GM12878 (cell line): ENCODE results near the gene METTL1. TPM values are rescaled to one million over a fixed set of nuclear protein-coding genes. Genes with fewer than 3 reads are reported as not detected.
A peak's percentile ranks its signal among the peaks of the same experiment; 100 is the strongest.
"Not testable (repeated sequence)": the region's sequence is repeated elsewhere in the genome, so short reads cannot be mapped to it uniquely, and the experiment has no call there.

Experiments
- ATAC-seq: fragments of 200-7000 bp; cut with Tn5 transposase; 3 replicates; pipeline ENCODE4 v1.9.1; 2020; ENCODE audit warnings: mild to moderate bottlenecking, moderate library complexity
- BruUV-seq: library from RNA; stranded (reverse); fragments of 400-500 nt; replicated peaks from 2 replicates; lab custom pipeline; 2021; lab: Mats Ljungman, UMichigan
- CTCF ChIA-PET: fragments of 300-600 bp; sonication (Branson Sonifier 250); formaldehyde crosslinking; extraction: SDS; loops from one replicate; lab custom pipeline; 2021; ENCODE audit warnings: inconsistent platforms; lab: Yijun Ruan, JAX
- POLR2A ChIA-PET: fragments of 350-600 bp; formaldehyde crosslinking; extraction: SDS; loops from one replicate; lab custom pipeline; 2021; ENCODE audit warnings: inconsistent platforms; lab: Charles Lee
- RAD21 ChIA-PET: fragments of 300-600 bp; sonication (Branson Sonifier 250); formaldehyde crosslinking; loops from one replicate; lab custom pipeline; 2023; ENCODE audit warnings: antibody characterized with exemption; ENCODE audit not compliant: unreplicated experiment; lab: Charles Lee
- SMC1A ChIA-PET: fragments of 300-600 bp; sonication (Branson Sonifier 250); formaldehyde crosslinking; loops from one replicate; lab custom pipeline; 2023; ENCODE audit not compliant: unreplicated experiment, uncharacterized antibody; lab: Charles Lee
- DNase-seq: peaks from one replicate; pipeline ENCODE4 v3.0.0-alpha.2; 2011; ENCODE audit warnings: low read depth, low spot score
- FAIRE-seq: peaks from 3 replicates; lab custom pipeline; 2011; peaks lifted over from hg19 to GRCh38; lab: Jason Lieb, UNC
- H2AFZ ChIP-seq: 2 replicates; pipeline ENCODE4 v1.6.0; 2011; ENCODE audit warnings: low read depth, low read length, control low read depth; ENCODE audit not compliant: control insufficient read depth
- H3K27ac ChIP-seq: 2 replicates; pipeline ENCODE4 v1.5.1; 2011; ENCODE audit warnings: control low read depth; ENCODE audit not compliant: control insufficient read depth, insufficient read depth
- H3K27me3 ChIP-seq, 2 experiments: replicated peaks in 1 of 2; 2 replicates each; pipeline versions ENCODE4 v1.6.0 to v1.6.1; 2011; ENCODE audit warnings: low read length in 1 of 2; ENCODE audit not compliant: control insufficient read depth in 2 of 2, insufficient read depth in 2 of 2
- H3K36me3 ChIP-seq, 2 experiments: 2 replicates each; pipeline ENCODE4 v1.5.1; 2011; ENCODE audit warnings: low read length in 1 of 2; ENCODE audit not compliant: control insufficient read depth in 2 of 2, insufficient read depth in 2 of 2
- H3K4me1 ChIP-seq: 2 replicates; pipeline ENCODE4 v1.6.1; 2011; ENCODE audit warnings: mild to moderate bottlenecking, low read length, moderate library complexity, mixed read lengths; ENCODE audit not compliant: control insufficient read depth, insufficient read depth
- H3K4me2 ChIP-seq: 2 replicates; pipeline ENCODE4 v1.6.0; 2011; ENCODE audit warnings: control low read depth; ENCODE audit not compliant: control insufficient read depth, insufficient read depth
- H3K4me3 ChIP-seq: fragments of 200-600 bp; sonication (generic); 2 replicates; pipeline ENCODE4 v1.5.1; 2016
- H3K79me2 ChIP-seq: 2 replicates; pipeline ENCODE4 v1.6.0; 2011; ENCODE audit warnings: low read length; ENCODE audit not compliant: control insufficient read depth, insufficient read depth
- H3K9ac ChIP-seq: 2 replicates; pipeline ENCODE4 v1.8.0; 2011; ENCODE audit warnings: low read length, control low read depth, mixed read lengths; ENCODE audit not compliant: control insufficient read depth, insufficient read depth
- H3K9me3 ChIP-seq: replicated peaks from 3 replicates; pipeline ENCODE4 v1.5.1; 2011; ENCODE audit warnings: mild to moderate bottlenecking, low read length; ENCODE audit not compliant: control insufficient read depth, insufficient read depth
- H4K20me1 ChIP-seq: 2 replicates; pipeline ENCODE4 v1.6.0; 2011; ENCODE audit not compliant: control insufficient read depth, insufficient read depth
- FOXK2 ChIP-seq: fragments of 450-650 bp; IDR thresholded peaks from 2 replicates; pipeline ENCODE4 v1.6.1; 2017; ENCODE audit warnings: mild to moderate bottlenecking, moderate library complexity
- POLR2A ChIP-seq: IDR thresholded peaks from 2 replicates; pipeline ENCODE4 v1.6.1; 2011; ENCODE audit warnings: low read depth, mild to moderate bottlenecking, low read length
- WGBS: methylation state at CpG from one replicate; pipeline ENCODE4 v1.1.6; 2016; ENCODE audit warnings: low lambda C conversion rate; ENCODE audit not compliant: insufficient replicate concordance, insufficient coverage; ENCODE audit errors: missing lambda C conversion rate; 5-methylcytosine and 5-hydroxymethylcytosine counted together
- in situ Hi-C: fragments of 300-500 bp; cut with MboI; formaldehyde crosslinking; loops from 9 replicates; pipeline ENCODE4 v1.14.3; 2018; ENCODE audit warnings: mixed read lengths
- intact Hi-C: fragments of 100-400 bp; cut with micrococcal nuclease; formaldehyde crosslinking; loops from one replicate; pipeline ENCODE4 v1.14.2; 2022; ENCODE audit not compliant: unreplicated experiment
- polyA plus RNA-seq, 11 experiments: library from polyadenylated mRNA; depleted of rRNA in 4 of 11; unstranded in 6 of 11; stranded (reverse) in 5 of 11; fragments of >200 nt; fragmentation: Nextera tagmentation in 4 of 11; fragmentation: Illumina TruSeq in 1 of 11; extraction: Ambion mirVana in 4 of 11; extraction: Trizol in 1 of 11; gene quantifications; 1 replicate in 1 of 11; 2 replicates in 10 of 11; pipeline versions ENCODE4 v1.2.1 to v1.2.3, GENCODE V29; 2011 to 2016; ENCODE audit warnings: inconsistent platforms in 2 of 11, missing spikeins in 2 of 11, low read depth in 1 of 11
- total RNA-seq, 4 experiments: library from RNA; depleted of rRNA in 3 of 4; stranded (reverse); fragments of >200 nt in 3 of 4; fragmentation: Illumina TruSeq in 1 of 4; extraction: Trizol in 1 of 4; gene quantifications; 2 replicates each; pipeline versions ENCODE4 v1.2.1 to v1.2.3, GENCODE V29; 2013 to 2021

METTL1 gene
- total and polyA plus RNA-seq, 10 of the 15 experiments (the other 5 are each of a cell fraction or from before 2014, with no cell fraction given): 11.3 to 44.3 (median 30.6) TPM

DNA sequence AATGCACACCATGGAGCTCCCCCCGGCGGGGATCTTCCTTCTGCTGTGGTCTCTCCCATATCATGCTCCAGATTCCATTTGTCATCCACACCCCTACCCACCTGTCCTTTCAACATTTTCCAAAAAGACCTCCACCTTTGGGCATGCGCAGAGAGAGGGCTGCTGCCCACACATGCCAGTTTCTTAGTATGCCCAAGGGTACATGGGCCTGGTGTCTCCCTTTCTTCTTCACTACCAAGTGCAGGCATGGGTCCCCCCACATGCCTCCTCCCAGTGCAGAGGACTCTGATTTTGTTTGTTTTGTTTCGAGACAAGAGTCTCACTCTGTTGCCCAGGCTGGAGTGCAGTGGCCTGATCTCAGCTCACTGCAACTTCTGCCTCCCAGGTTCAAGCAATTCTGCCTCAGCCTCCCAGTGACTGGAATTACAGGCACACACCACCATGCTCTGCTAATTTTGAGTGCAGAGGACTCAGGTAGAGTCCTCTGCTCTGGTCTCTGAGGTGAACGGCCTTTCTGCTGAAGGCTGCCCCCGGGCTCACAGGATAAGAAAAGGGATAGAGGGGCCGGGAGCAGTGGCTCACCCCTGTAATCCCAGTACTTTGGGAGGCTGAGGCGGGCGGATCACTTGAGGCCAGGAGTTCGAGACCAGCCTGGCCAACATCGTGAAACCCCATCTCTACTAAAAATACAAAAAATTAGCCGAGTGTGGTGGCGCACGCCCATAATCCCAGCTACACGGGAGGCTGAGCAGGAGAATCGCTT is 49.9 kb downstream of the METTL1 start:
- RAD21 ChIA-PET, H3K27ac ChIP-seq, intact Hi-C loops, H4K20me1 ChIP-seq, H3K4me1 ChIP-seq, BruUV-seq, FAIRE-seq, H2AFZ ChIP-seq, H3K9me3 ChIP-seq, H3K9ac ChIP-seq, H3K79me2 ChIP-seq, ATAC-seq, H3K27me3 ChIP-seq, in situ Hi-C loops, H3K4me3 ChIP-seq, H3K4me2 ChIP-seq, DNase-seq: not testable (repeated sequence)
- CTCF ChIA-PET: interaction anchor here (1.1 kb wide), 1 partner anchor 10 kb away, joined by 3 read pairs; no protein-coding TSS in a partner anchor
- TF ChIP-seq POLR2A: 0 out of 2 replicates have a peak, but pooled peaks have one; percentile 0
- SMC1A ChIA-PET: interaction anchor here (0.7 kb wide), 1 partner anchor 20 kb away, joined by 3 read pairs; no protein-coding TSS in a partner anchor
- WGBS: 96% methylated on average over 16 of the region's 16 CpGs
- POLR2A ChIA-PET: interaction anchor here (0.7 kb wide), 1 partner anchor 12 kb away, joined by 3 read pairs; no protein-coding TSS in a partner anchor
- H3K36me3 ChIP-seq: peaks cover 5 to 16% of the 10 kb centered on the region in 2 experiments

DNA sequence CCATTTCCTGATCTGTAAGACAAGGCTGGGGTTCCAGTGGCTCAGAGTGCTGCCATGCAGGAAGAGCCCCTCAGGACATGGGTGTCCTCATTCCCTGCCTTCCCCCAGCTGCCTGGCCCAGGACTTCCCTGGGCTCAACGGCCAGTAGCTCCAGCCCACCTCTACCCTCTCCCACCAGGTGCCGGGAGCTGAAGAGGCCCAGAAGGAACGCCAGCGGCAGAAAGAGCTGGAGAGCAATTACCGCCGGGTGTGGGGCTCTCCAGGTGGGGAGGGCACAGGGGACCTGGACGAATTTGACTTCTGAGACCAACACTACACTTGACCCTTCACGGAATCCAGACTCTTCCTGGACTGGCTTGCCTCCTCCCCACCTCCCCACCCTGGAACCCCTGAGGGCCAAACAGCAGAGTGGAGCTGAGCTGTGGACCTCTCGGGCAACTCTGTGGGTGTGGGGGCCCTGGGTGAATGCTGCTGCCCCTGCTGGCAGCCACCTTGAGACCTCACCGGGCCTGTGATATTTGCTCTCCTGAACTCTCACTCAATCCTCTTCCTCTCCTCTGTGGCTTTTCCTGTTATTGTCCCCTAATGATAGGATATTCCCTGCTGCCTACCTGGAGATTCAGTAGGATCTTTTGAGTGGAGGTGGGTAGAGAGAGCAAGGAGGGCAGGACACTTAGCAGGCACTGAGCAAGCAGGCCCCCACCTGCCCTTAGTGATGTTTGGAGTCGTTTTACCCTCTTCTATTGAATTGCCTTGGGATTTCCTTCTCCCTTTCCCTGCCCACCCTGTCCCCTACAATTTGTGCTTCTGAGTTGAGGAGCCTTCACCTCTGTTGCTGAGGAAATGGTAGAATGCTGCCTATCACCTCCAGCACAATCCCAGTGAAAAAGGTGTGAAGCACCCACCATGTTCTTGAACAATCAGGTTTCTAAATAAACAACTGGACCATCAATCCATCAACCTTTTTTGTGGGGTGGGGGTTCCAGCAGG is 51.0 kb downstream of the METTL1 start:
- ChIA-PET SMC1A (no interaction called here), RAD21 (no interaction called here)
- ATAC-seq: no peak
- Histone ChIP-seq H3K4me2 (no peak overlapping the region), H3K36me3 (peaks cover 11 to 16% of the 10 kb centered on the region in 2 experiments), H3K4me1 (no peaks in the 10 kb centered on the region), H3K9me3 (no peaks in the 10 kb centered on the region), H4K20me1 (no peaks in the 10 kb centered on the region), H3K79me2 (no peaks in the 10 kb centered on the region), H3K27ac (no peak overlapping the region), H3K4me3 (no peak overlapping the region)
- WGBS: 85% methylated on average over 11 of the region's 11 CpGs
- intact Hi-C loops: no loop called here
- BruUV-seq: TSS peak; percentile 75
- no peak for DNase-seq
- in situ Hi-C loops: no loop called here
- TF ChIP-seq POLR2A (peak; percentile 45), FOXK2 (no peak)
- TF ChIP-seq, all 136 proteins: peak for 1
- POLR2A ChIA-PET: no interaction called here
- Histone ChIP-seq H2AFZ (no peak overlapping the region), H3K27me3 (no peaks in the 10 kb centered on the region), H3K9ac (no peak overlapping the region)
- FAIRE-seq: no peak
- CTCF ChIA-PET: interaction anchor here (0.7 to 1.1 kb wide), 2 partner anchors 11 to 59 kb away, joined by 3 read pairs; no protein-coding TSS in a partner anchor
